Measurements from ENCODE around the gene EPS8L3. TPM values are rescaled to one million over a fixed set of nuclear protein-coding genes. Genes with fewer than 3 reads are reported as not detected.

EPS8L3 gene
- total RNA-seq, 1 experiment from 2014 or later = 0.96 TPM

GRCh38 chr1:109717729-109718128 is 46.0 kb downstream of the EPS8L3 start:
- ChIA-PET RAD21 (ENCODE audit: low non-redundant PET in 1 of 2, low total read pairs in 2 of 2, uncharacterized antibody in 2 of 2, unreplicated experiment in 2 of 2) (interaction anchor here in 1 of 2 experiments (1.0 kb wide), 1 partner anchor 57 kb away, joined by 3 read pairs; no protein-coding TSS in a partner anchor), POLR2A (no interaction called here), CTCF (interaction anchor here (1.0 to 1.5 kb wide), 6 partner anchors 10 to 267 kb away, joined by 3 to 10 read pairs (median 6); partner anchors contain the start of gene AHCYL1)
- H3K9me3 ChIP-seq (ENCODE audit: control insufficient read depth in 1 of 2, insufficient read depth in 1 of 2, low read depth in 1 of 2, low read length in 2 of 2) = no peaks in the 10 kb centered on the region
- H3K4me1 ChIP-seq (ENCODE audit: control insufficient read depth in 1 of 2, insufficient read depth in 2 of 2, low read length in 2 of 2) = peaks cover 0 to 14% of the 10 kb centered on the region in 2 experiments; a peak in 2 of 4 replicates
- H3K4me3 ChIP-seq (replicated peaks in 1 of 2; ENCODE audit: low read depth in 1 of 2, low read length in 2 of 2) = no peak overlapping the region
- no peaks in the 10 kb centered on the region for H3K27me3 ChIP-seq (ENCODE audit: insufficient read depth, low read length)
- H3K27ac ChIP-seq (ENCODE audit: low read depth, low read length) = no peak overlapping the region
- H3K4me2 ChIP-seq (ENCODE audit: low read length) = no peak overlapping the region
- H2AFZ ChIP-seq (ENCODE audit: low read depth, low read length, poor library complexity, severe bottlenecking) = no peak overlapping the region
- H4K20me1 ChIP-seq (ENCODE audit: insufficient read depth) = no peaks in the 10 kb centered on the region
- DNase-seq (ENCODE audit: low read depth, low spot score) (no peak), ATAC-seq (no peak)
- H3K9me2 ChIP-seq (ENCODE audit: insufficient read depth) = no peaks in the 10 kb centered on the region
- H3K9ac ChIP-seq (ENCODE audit: low read length) = no peak overlapping the region
- TF ChIP-seq ELF1 (IDR thresholded peaks at IDR 0.05; ENCODE audit: borderline replicate concordance, low read depth) = no peak
- TF ChIP-seq YY1 (IDR thresholded peaks at IDR 0.05; ENCODE audit: extremely low read depth, insufficient replicate concordance, low read depth, low read length) = no peak
- no peak for TF ChIP-seq POLR2AphosphoS5 (IDR thresholded peaks at IDR 0.05; ENCODE audit: low read depth, low read length)
- TF ChIP-seq CEBPB (IDR thresholded peaks at IDR 0.05; ENCODE audit: low read depth) = no peak
- no peak for TF ChIP-seq ATF3 (IDR thresholded peaks at IDR 0.05)
- no peak for TF ChIP-seq ZFX (IDR thresholded peaks at IDR 0.05)
- TF ChIP-seq FOSL1 (IDR thresholded peaks at IDR 0.05; ENCODE audit: low read depth) = no peak
- no peak for TF ChIP-seq JUND (IDR thresholded peaks at IDR 0.05)
- TF ChIP-seq RAD21 (IDR thresholded peaks at IDR 0.05; ENCODE audit: low read depth) = no peak
- no peak for TF ChIP-seq EZH2 (IDR thresholded peaks at IDR 0.05)
- no peak for TF ChIP-seq MAX (IDR thresholded peaks at IDR 0.05)
- TF ChIP-seq ZBTB33 (IDR thresholded peaks at IDR 0.05; ENCODE audit: extremely low read depth, insufficient replicate concordance, low read length) = no peak
- no peak for TF ChIP-seq SP1 (IDR thresholded peaks at IDR 0.05; ENCODE audit: low read depth)
- TF ChIP-seq SIN3A (IDR thresholded peaks at IDR 0.05; ENCODE audit: low read depth) = no peak
- no peak for TF ChIP-seq CBX3 (IDR thresholded peaks at IDR 0.05; ENCODE audit: low read depth)
- no peak for TF ChIP-seq EZH2phosphoT487 (IDR thresholded peaks at IDR 0.05; ENCODE audit: borderline replicate concordance)
- no peak for TF ChIP-seq ZNF274 (IDR thresholded peaks at IDR 0.05; ENCODE audit: low read depth, low read length)
- TF ChIP-seq CTCF (IDR thresholded peaks at IDR 0.05 in 2 of 3, conservative IDR thresholded peaks at IDR 0.05 in 1 of 3; ENCODE audit: borderline replicate concordance in 1 of 3, insufficient read depth in 1 of 3, low read depth in 2 of 3, low read length in 2 of 3) = no peak
- H3K36me3 ChIP-seq (ENCODE audit: control insufficient read depth in 1 of 2, insufficient read depth in 2 of 2, low read length in 2 of 2) = no peaks in the 10 kb centered on the region
- no peaks in the 10 kb centered on the region for H3K79me2 ChIP-seq (ENCODE audit: insufficient read depth, low read length)
- intact Hi-C loops (cut with micrococcal nuclease) = loop anchor here (1.0 to 5.0 kb wide), 2 partner anchors 56 to 265 kb away; partner anchors contain the start of gene AHCYL1
- BruUV-seq (replicated peaks) = no TSS peak

Data from HCT116 (cell line).